HepG2 (cell line): ENCODE measurements around the gene COQ3. TPM values are rescaled to one million over a fixed set of nuclear protein-coding genes. Genes with fewer than 3 reads are reported as not detected.

Experiments used
- ADNP ChIP-seq: sonication (generic); formaldehyde crosslinking; IDR thresholded peaks from 2 replicates; pipeline ENCODE4 v1.4.0; 2020; ENCODE audit warnings: missing genetic modification reagents
- MLX ChIP-seq: IDR thresholded peaks from 2 replicates; pipeline ENCODE4 v1.6.1; 2016
- NFKBIZ ChIP-seq: IDR thresholded peaks from 2 replicates; pipeline ENCODE4 v1.6.1; 2018; ENCODE audit warnings: missing genetic modification reagents, missing compliant biosample characterization
- NONO ChIP-seq, 2 experiments: fragments of 450-650 bp in 1 of 2; sonication (generic) in 1 of 2; formaldehyde crosslinking in 1 of 2; IDR thresholded peaks in 1 of 2; conservative IDR thresholded peaks in 1 of 2; 2 replicates each; pipeline versions ENCODE4 v1.6.1 to v1.8.0; 2017 to 2022; ENCODE audit warnings: mild to moderate bottlenecking in 1 of 2, missing genetic modification reagents in 1 of 2, moderate library complexity in 1 of 2
- PBX3 ChIP-seq: sonication (generic); formaldehyde crosslinking; IDR thresholded peaks from 2 replicates; pipeline ENCODE4 v1.8.1; 2023; ENCODE audit warnings: missing genetic modification reagents, inconsistent platforms, borderline replicate concordance
- RFX1 ChIP-seq: fragments of 450-650 bp; IDR thresholded peaks from 2 replicates; pipeline ENCODE4 v1.6.1; 2017
- SRF ChIP-seq: IDR thresholded peaks from 2 replicates; pipeline ENCODE4 v1.6.1; 2011; ENCODE audit warnings: mild to moderate bottlenecking, low read depth, low read length, moderate library complexity
- TP53 ChIP-seq: sonication (generic); formaldehyde crosslinking; conservative IDR thresholded peaks from 2 replicates; pipeline ENCODE4 v1.4.0; 2020; ENCODE audit warnings: missing genetic modification reagents
- ZBTB34 ChIP-seq: sonication (generic); formaldehyde crosslinking; IDR thresholded peaks from 2 replicates; pipeline ENCODE4 v1.8.0; 2022; ENCODE audit warnings: mild to moderate bottlenecking, missing genetic modification reagents
- ZNF12 ChIP-seq: sonication (generic); formaldehyde crosslinking; IDR thresholded peaks from 2 replicates; pipeline ENCODE4 v1.5.0; 2020; ENCODE audit warnings: missing genetic modification reagents
- ZNF253 ChIP-seq: sonication (generic); formaldehyde crosslinking; IDR thresholded peaks from 2 replicates; pipeline ENCODE4 v1.8.0; 2022; ENCODE audit warnings: mild to moderate bottlenecking, missing genetic modification reagents, borderline replicate concordance
- ZNF281 ChIP-seq: sonication (generic); formaldehyde crosslinking; IDR thresholded peaks from 2 replicates; pipeline ENCODE4 v1.4.0; 2020; ENCODE audit warnings: missing genetic modification reagents, borderline replicate concordance
- ZNF451 ChIP-seq: sonication (generic); formaldehyde crosslinking; IDR thresholded peaks from 2 replicates; pipeline ENCODE4 v1.5.0; 2020; ENCODE audit warnings: mild to moderate bottlenecking, missing genetic modification reagents
- ZNF501 ChIP-seq: sonication (generic); formaldehyde crosslinking; IDR thresholded peaks from 2 replicates; pipeline ENCODE4 v1.5.1; 2020; ENCODE audit warnings: mild to moderate bottlenecking, moderate library complexity, missing genetic modification reagents
- ZNF552 ChIP-seq: sonication (generic); formaldehyde crosslinking; IDR thresholded peaks from 2 replicates; pipeline ENCODE4 v1.9.0; 2022; ENCODE audit warnings: missing genetic modification reagents, mild to moderate bottlenecking, borderline replicate concordance
- ZNF562 ChIP-seq: sonication (generic); formaldehyde crosslinking; IDR thresholded peaks from 2 replicates; pipeline ENCODE4 v1.8.0; 2022; ENCODE audit warnings: missing genetic modification reagents, borderline replicate concordance
- ZNF747 ChIP-seq: sonication (generic); formaldehyde crosslinking; IDR thresholded peaks from 2 replicates; pipeline ENCODE4 v1.8.1; 2023; ENCODE audit warnings: missing genetic modification reagents, mild to moderate bottlenecking, borderline replicate concordance
- polyA plus RNA-seq, 8 experiments: library from polyadenylated mRNA; depleted of rRNA in 3 of 8; stranded (reverse) in 7 of 8; unstranded in 1 of 8; fragments of >200 nt; fragmentation: Illumina TruSeq in 4 of 8; extraction: Trizol in 4 of 8; gene quantifications; 2 replicates each; pipeline versions ENCODE4 v1.2.1 to v1.2.3, GENCODE V29; 2011 to 2016; ENCODE audit warnings: low read depth in 4 of 8, missing spikeins in 1 of 8, mixed read lengths in 1 of 8; ENCODE audit not compliant: insufficient read depth in 1 of 8
- total RNA-seq, 5 experiments: library from RNA; depleted of rRNA; stranded (reverse); fragments of >200 nt; fragmentation: Illumina TruSeq; extraction: Trizol; gene quantifications; 2 replicates each; pipeline ENCODE4 v1.2.3, GENCODE V29; 2016; ENCODE audit warnings: low read depth in 1 of 5
- TF ChIP-seq, protein P1 (sequence below): sonication (generic); formaldehyde crosslinking; IDR thresholded peaks from 2 replicates; pipeline ENCODE4 v1.4.0; 2020; ENCODE audit warnings: missing genetic modification reagents

COQ3 gene
- total and polyA plus RNA-seq, 2 of the 13 experiments (the other 11 are each of a cell fraction or from before 2014, with no cell fraction given) = 5.3 to 20.5 TPM

DNA sequence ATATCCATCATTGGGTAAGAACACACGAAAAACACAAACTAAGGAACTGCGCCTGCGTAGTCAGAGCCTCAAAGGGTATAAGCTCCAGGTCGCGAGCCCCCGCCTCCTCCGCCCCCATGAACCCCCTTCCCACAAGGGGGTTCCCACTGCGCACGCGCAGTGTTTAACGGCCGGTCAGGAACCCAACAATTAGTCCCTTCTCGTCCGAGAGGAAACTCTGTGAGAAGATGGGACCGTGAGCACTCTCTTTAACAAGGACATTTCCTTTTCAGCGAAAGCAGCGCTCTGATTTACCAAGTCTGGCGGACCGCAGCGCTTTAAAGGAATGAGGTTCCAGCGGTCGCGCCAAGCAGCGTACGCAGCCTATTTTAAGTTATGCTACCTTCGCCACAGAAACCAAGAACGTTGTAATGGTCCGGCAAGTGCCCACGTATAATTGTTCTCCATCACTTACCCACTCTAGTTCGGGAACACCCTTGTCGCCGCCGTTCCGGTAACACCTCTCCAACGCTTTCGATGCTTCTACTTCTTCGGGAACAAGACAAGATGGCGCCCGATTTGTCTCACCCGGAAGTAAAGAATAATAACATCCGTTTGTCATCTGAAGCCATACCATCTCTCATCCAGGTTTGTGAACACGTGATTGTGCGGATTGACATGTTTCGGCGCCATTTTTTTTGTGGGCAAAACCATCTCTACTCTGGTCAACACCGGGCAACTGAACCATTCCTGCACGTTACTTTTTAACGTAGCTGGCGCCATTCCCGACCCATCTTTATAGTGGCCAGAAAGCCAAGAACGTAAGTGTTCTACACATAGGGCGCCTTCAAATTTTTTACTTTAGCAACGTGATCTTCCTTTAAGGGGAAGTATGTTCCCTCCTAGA is 31.0 kb upstream of the COQ3 start, which contains the start of gene PNISR (continued):
- TF ChIP-seq ZNF747 (0 out of 2 replicates have a peak, but pooled peaks have one; percentile 16), TP53 (CRISPR knock-in tag) (0 out of 2 replicates have a peak, but pooled peaks have one; percentile 18), RFX1 (no peak), NFKBIZ (CRISPR knock-in tag) (no peak), NONO (IDR thresholded peaks at IDR 0.05) (no peak), NONO (CRISPR knock-in tag; conservative IDR thresholded peaks at IDR 0.05) (peak; percentile 74), ZNF501 (peak; percentile 94), MLX (CRISPR knock-in tag) (no peak; the same call in 1 of the 2 replicates), ZNF12 (CRISPR knock-in tag) (no peak), SRF (no peak), ZNF253 (CRISPR knock-in tag) (0 out of 2 replicates have a peak, but pooled peaks have one; percentile 46), ZNF562 (CRISPR knock-in tag) (no peak), ZNF281 (CRISPR knock-in tag) (no peak; the same call in 1 of the 2 replicates), ADNP (CRISPR knock-in tag) (no peak), PBX3 (0 out of 2 replicates have a peak, but pooled peaks have one; percentile 31), ZNF552 (no peak), ZBTB34 (no peak), ZNF451 (CRISPR knock-in tag) (peak; percentile 75; the same call in 1 of the 2 replicates)
- TF ChIP-seq, protein P1, sequence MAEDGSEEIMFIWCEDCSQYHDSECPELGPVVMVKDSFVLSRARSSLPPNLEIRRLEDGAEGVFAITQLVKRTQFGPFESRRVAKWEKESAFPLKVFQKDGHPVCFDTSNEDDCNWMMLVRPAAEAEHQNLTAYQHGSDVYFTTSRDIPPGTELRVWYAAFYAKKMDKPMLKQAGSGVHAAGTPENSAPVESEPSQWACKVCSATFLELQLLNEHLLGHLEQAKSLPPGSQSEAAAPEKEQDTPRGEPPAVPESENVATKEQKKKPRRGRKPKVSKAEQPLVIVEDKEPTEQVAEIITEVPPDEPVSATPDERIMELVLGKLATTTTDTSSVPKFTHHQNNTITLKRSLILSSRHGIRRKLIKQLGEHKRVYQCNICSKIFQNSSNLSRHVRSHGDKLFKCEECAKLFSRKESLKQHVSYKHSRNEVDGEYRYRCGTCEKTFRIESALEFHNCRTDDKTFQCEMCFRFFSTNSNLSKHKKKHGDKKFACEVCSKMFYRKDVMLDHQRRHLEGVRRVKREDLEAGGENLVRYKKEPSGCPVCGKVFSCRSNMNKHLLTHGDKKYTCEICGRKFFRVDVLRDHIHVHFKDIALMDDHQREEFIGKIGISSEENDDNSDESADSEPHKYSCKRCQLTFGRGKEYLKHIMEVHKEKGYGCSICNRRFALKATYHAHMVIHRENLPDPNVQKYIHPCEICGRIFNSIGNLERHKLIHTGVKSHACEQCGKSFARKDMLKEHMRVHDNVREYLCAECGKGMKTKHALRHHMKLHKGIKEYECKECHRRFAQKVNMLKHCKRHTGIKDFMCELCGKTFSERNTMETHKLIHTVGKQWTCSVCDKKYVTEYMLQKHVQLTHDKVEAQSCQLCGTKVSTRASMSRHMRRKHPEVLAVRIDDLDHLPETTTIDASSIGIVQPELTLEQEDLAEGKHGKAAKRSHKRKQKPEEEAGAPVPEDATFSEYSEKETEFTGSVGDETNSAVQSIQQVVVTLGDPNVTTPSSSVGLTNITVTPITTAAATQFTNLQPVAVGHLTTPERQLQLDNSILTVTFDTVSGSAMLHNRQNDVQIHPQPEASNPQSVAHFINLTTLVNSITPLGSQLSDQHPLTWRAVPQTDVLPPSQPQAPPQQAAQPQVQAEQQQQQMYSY (CRISPR knock-in tag) = 0 out of 2 replicates have a peak, but pooled peaks have one; percentile 5
